AG04449 (cell line): ENCODE results near the gene SFR1.
A peak's percentile ranks its signal among the peaks of the same experiment; 100 is the strongest.

Experiments used
- CTCF ChIA-PET: fragments of 350-600 bp; formaldehyde crosslinking; extraction: SDS; loops from one replicate; lab custom pipeline; 2021; ENCODE audit warnings: antibody characterized with exemption; lab: Yijun Ruan, JAX
- POLR2A ChIA-PET: fragments of 400-600, 350-600 bp; formaldehyde crosslinking; extraction: SDS; loops from one replicate; lab custom pipeline; 2020; ENCODE audit warnings: antibody characterized with exemption, inconsistent platforms; lab: Yijun Ruan, JAX
- DNase-seq: peaks from one replicate; pipeline ENCODE4 v3.0.0-alpha.2; 2010; ENCODE audit warnings: low read depth, low spot score
- H3K4me3 ChIP-seq: 2 replicates; pipeline ENCODE4 v1.5.1; 2011; ENCODE audit warnings: low read depth, mild to moderate bottlenecking, control low read depth, low read length
- CTCF ChIP-seq: IDR thresholded peaks from one replicate; pipeline ENCODE4 v1.5.1; 2011; ENCODE audit warnings: mild to moderate bottlenecking, moderate library complexity, low read length, control low read depth, inconsistent platforms; ENCODE audit not compliant: insufficient read depth; ENCODE audit errors: missing control alignments

The SFR1 gene

GRCh38 chr10:104139221-104139620, 17.2 kb downstream of the SFR1 start:
- H3K4me3 ChIP-seq = no peak overlapping the region
- POLR2A ChIA-PET = no interaction called here
- DNase-seq = no peak
- TF ChIP-seq CTCF = peak; percentile 16
- CTCF ChIA-PET = interaction anchor here (0.6 to 2.5 kb wide), 4 partner anchors 9 to 93 kb away, joined by 3 to 9 read pairs (median 7); partner anchors contain the start of gene SFR1

- no peak for DNase-seq
- ChIA-PET CTCF (interaction anchor here (1.1 to 1.2 kb wide), 2 partner anchors 17 to 20 kb away, joined by 3 to 4 read pairs; partner anchors contain the start of gene SFR1), POLR2A (no interaction called here)
- H3K4me3 ChIP-seq = no peak overlapping the region
- no peak for TF ChIP-seq CTCF
These were observed 20.1 kb downstream of the SFR1 start for GRCh38 chr10:104142081-104142480.

- H3K4me3 ChIP-seq = no peak overlapping the region
- ChIA-PET CTCF (no interaction called here), POLR2A (no interaction called here)
- DNase-seq = no peak
- TF ChIP-seq CTCF = no peak
These were observed 21.9 kb downstream of the SFR1 start for GRCh38 chr10:104143829-104144228.

GRCh38 chr10:104144931-104145330, 23.0 kb downstream of the SFR1 start:
- H3K4me3 ChIP-seq = no peak overlapping the region
- no peak for DNase-seq
- CTCF ChIA-PET = interaction anchor here (1.6 kb wide), 1 partner anchor 257 kb away, joined by 4 read pairs; no protein-coding TSS in a partner anchor
- POLR2A ChIA-PET = no interaction called here
- no peak for TF ChIP-seq CTCF

- POLR2A ChIA-PET = no interaction called here
- H3K4me3 ChIP-seq = no peak overlapping the region
- CTCF ChIA-PET = interaction anchor here (0.7 to 1.4 kb wide), 4 partner anchors 11 to 25 kb away, joined by 3 to 5 read pairs (median 3); partner anchors contain the start of gene SFR1
- TF ChIP-seq CTCF = no peak
- no peak for DNase-seq
These were observed 24.9 kb downstream of the SFR1 start for GRCh38 chr10:104146882-104147281.

- H3K4me3 ChIP-seq = no peak overlapping the region
- ChIA-PET CTCF (no interaction called here), POLR2A (no interaction called here)
- TF ChIP-seq CTCF = no peak
- no peak for DNase-seq
These were observed 28.2 kb downstream of the SFR1 start for GRCh38 chr10:104150139-104150538.
